ENCODE results near the gene PLOD3. TPM values are rescaled to one million over a fixed set of nuclear protein-coding genes. Genes with fewer than 3 reads are reported as not detected.
A peak's percentile ranks its signal among the peaks of the same experiment; 100 is the strongest.

Gene PLOD3
- total RNA-seq, 1 donor from 2014 or later, result 161 TPM

DNA sequence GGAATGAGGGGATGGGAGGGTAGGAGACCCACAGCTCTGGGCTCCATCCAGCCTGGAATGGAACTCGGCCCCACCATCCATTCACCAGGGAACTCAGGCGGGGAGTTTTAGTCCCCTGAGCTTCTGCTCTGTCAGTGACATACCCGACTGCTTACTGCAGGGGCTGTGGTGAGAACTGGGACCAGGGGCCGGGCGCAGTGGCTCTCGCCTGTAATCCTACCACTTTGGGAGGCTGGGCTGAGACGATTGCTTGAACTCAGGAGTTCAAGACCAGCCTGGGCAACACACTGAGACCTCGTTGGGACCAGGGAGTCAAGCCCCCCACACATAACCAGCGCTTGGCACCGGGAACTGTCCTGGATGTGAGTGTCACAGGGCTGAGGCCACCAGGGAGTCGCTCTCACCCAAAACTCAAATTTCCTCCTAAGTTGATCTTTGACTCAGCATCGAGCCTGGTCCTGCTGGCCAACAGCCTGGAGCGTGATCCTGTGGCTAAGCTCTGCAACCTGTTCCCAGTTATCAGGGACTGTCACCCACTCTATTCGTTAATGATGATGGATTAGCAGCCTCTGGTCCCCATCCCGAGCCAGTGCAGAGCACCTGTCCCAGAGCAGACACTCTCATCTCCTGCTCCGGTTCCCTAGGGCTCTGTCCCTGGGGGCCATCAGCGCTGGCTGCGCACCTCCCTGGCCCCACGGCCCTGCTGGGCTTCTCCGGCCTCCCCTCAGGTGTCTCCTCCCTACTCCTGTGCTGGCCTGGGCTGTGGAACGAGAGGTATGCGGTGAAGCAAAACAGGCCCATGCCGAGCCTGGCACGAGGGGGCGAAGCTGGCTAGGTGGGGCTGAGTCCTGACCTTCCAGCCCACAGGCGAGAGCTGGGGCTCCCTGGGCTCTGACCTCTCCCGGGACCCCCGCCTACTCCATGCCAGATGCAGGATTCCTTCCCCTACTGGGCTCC lies 21.1 kb upstream of the PLOD3 start:
- DNase-seq (ENCODE audit: low read depth) (no peak), FAIRE-seq (no peak)
- H3K27me3 Mint-ChIP-seq (ENCODE audit: low read depth, unreplicated experiment), result no peaks in the 10 kb centered on the region
- peaks cover 2% of the 10 kb centered on the region for H3K36me3 ChIP-seq (ENCODE audit: insufficient read depth, low read length)
- H3K9me3 ChIP-seq (ENCODE audit: insufficient read depth, low read depth, low read length), result no peaks in the 10 kb centered on the region
- no peaks in the 10 kb centered on the region for H3K27me3 ChIP-seq (ENCODE audit: insufficient read depth, low read length)
- peak overlapping the region; percentile 31 for H3K27ac Mint-ChIP-seq (ENCODE audit: unreplicated experiment)
- H3K4me2 ChIP-seq (ENCODE audit: low read length), result peak overlapping the region; percentile 19
- TF ChIP-seq, protein P1, sequence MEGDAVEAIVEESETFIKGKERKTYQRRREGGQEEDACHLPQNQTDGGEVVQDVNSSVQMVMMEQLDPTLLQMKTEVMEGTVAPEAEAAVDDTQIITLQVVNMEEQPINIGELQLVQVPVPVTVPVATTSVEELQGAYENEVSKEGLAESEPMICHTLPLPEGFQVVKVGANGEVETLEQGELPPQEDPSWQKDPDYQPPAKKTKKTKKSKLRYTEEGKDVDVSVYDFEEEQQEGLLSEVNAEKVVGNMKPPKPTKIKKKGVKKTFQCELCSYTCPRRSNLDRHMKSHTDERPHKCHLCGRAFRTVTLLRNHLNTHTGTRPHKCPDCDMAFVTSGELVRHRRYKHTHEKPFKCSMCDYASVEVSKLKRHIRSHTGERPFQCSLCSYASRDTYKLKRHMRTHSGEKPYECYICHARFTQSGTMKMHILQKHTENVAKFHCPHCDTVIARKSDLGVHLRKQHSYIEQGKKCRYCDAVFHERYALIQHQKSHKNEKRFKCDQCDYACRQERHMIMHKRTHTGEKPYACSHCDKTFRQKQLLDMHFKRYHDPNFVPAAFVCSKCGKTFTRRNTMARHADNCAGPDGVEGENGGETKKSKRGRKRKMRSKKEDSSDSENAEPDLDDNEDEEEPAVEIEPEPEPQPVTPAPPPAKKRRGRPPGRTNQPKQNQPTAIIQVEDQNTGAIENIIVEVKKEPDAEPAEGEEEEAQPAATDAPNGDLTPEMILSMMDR (IDR thresholded peaks at IDR 0.05; ENCODE audit: insufficient read depth, low read depth, low read length), result no peak
- TF ChIP-seq EZH2 (IDR thresholded peaks at IDR 0.05; ENCODE audit: insufficient read depth, low read length), result no peak
- H3K79me2 ChIP-seq (ENCODE audit: insufficient read depth, low read length), result peaks cover 24% of the 10 kb centered on the region
- peak overlapping the region; percentile 10 for H3K9ac ChIP-seq (ENCODE audit: low read length)
- H3K4me3 ChIP-seq (ENCODE audit: insufficient read depth, low read depth, low read length), result no peak overlapping the region
- H3K4me1 Mint-ChIP-seq (ENCODE audit: low read depth, unreplicated experiment), result peaks cover 5% of the 10 kb centered on the region
- H3K4me3 Mint-ChIP-seq (ENCODE audit: unreplicated experiment), result peak overlapping the region; percentile 3
- H2AFZ ChIP-seq (ENCODE audit: low read depth, low read length), result no peak overlapping the region
- peaks cover 57% of the 10 kb centered on the region for H4K20me1 ChIP-seq (ENCODE audit: insufficient read depth, low read length)
- H3K4me1 ChIP-seq (ENCODE audit: insufficient read depth, low read length), result peaks cover 2% of the 10 kb centered on the region
- no peaks in the 10 kb centered on the region for H3K9me3 Mint-ChIP-seq (ENCODE audit: unreplicated experiment)
- peaks cover 6% of the 10 kb centered on the region for H3K36me3 Mint-ChIP-seq (ENCODE audit: low read depth, unreplicated experiment)
- H3K27ac ChIP-seq (ENCODE audit: low read depth, low read length), result no peak overlapping the region

DNA sequence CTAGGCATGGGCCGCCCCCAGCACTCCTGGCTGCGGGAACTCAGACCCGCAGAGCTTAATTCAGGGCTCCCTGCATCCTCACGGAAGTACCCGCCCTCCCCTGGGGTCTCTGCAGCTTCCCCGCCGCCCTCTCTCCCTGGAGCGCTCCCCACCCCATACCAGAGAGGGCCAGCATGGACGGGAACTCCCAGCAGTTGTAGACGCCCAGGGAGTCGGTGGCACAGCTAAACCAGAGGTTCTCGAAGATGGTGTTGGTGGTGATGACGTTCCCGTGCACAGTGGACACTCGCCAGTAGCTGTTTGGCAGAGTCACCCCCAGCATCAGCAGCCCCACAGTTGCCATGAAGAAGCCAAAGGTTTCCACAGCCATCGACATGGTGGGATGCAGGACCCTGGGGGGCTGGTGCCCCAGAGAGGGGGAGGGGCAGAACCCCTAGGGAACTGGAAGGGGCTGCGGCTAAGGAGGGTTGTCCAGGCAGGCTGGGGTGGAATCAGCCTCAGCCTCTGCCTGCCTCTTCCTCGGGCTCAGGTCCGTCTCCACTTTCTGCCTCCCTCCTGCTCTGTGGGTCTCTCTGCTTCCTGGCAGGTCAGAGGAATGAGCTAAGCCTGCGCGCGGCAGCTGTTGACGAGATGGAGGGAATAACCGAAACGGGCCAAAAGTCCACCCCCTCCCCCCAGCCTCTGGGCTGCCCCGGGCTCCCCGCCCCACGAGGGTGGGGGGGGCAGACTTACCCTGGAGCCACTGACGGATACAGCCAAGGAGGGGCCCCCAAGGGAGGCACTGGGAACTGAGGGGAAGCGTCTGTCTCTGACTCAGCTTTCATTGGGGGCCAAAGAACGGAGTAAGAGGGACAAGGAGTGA lies 20.1 kb upstream of the PLOD3 start, which contains the start of gene CLDN15:
TSS of gene CLDN15 (minus strand) at position 597 of the 862 bp plus-strand sequence. CDS start at position 376, 221 bp downstream.
- no peaks in the 10 kb centered on the region for H3K9me3 Mint-ChIP-seq (ENCODE audit: unreplicated experiment)
- Histone ChIP-seq H3K4me2 (ENCODE audit: low read length) (peak within 1 kb of the TSS; percentile 19), H3K9ac (ENCODE audit: low read length) (peak within 1 kb of the TSS; percentile 10), H3K27me3 (ENCODE audit: insufficient read depth, low read length) (no peaks in the 10 kb centered on the region), H3K4me1 (ENCODE audit: insufficient read depth, low read length) (no peaks in the 10 kb centered on the region), H3K4me3 (ENCODE audit: insufficient read depth, low read depth, low read length) (no peak within 1 kb of the TSS), H4K20me1 (ENCODE audit: insufficient read depth, low read length) (peaks cover 54% of the 10 kb centered on the region), H3K27ac (ENCODE audit: low read depth, low read length) (no peak within 1 kb of the TSS), H3K79me2 (ENCODE audit: insufficient read depth, low read length) (peaks cover 15% of the 10 kb centered on the region), H3K9me3 (ENCODE audit: insufficient read depth, low read depth, low read length) (no peaks in the 10 kb centered on the region), H2AFZ (ENCODE audit: low read depth, low read length) (no peak within 1 kb of the TSS), H3K36me3 (ENCODE audit: insufficient read depth, low read length) (no peaks in the 10 kb centered on the region)
- FAIRE-seq (no peak), DNase-seq (ENCODE audit: low read depth) (no peak)
- no peaks in the 10 kb centered on the region for H3K27me3 Mint-ChIP-seq (ENCODE audit: low read depth, unreplicated experiment)
- H3K4me1 Mint-ChIP-seq (ENCODE audit: low read depth, unreplicated experiment), result peaks cover 3% of the 10 kb centered on the region
- H3K4me3 Mint-ChIP-seq (ENCODE audit: unreplicated experiment), result peak within 1 kb of the TSS; percentile 3
- peaks cover 8% of the 10 kb centered on the region for H3K36me3 Mint-ChIP-seq (ENCODE audit: low read depth, unreplicated experiment)
- H3K27ac Mint-ChIP-seq (ENCODE audit: unreplicated experiment), result peak within 1 kb of the TSS; percentile 31
- no peak for TF ChIP-seq EZH2 (IDR thresholded peaks at IDR 0.05; ENCODE audit: insufficient read depth, low read length)
- TF ChIP-seq, protein P1 (IDR thresholded peaks at IDR 0.05; ENCODE audit: insufficient read depth, low read depth, low read length), result no peak
